ENCODE data around the gene RHOA. TPM values are rescaled to one million over a fixed set of nuclear protein-coding genes. Genes with fewer than 3 reads are reported as not detected.
A peak's percentile ranks its signal among the peaks of the same experiment; 100 is the strongest.

Gene RHOA
- total and polyA plus RNA-seq, 2 of the 4 experiments (the other 2 are of a cell fraction): 383 to 879 TPM

- TF ChIP-seq RFX5 (IDR thresholded peaks at IDR 0.05; ENCODE audit: low read depth, low read length): no peak
- TF ChIP-seq SMC3 (IDR thresholded peaks at IDR 0.05; ENCODE audit: low read depth, low read length): peak; percentile 61
- TF ChIP-seq RCOR1 (IDR thresholded peaks at IDR 0.05; ENCODE audit: insufficient replicate concordance, low read length): no peak
- TF ChIP-seq MAFK (IDR thresholded peaks at IDR 0.05; ENCODE audit: low read depth, low read length): no peak
Observed at GRCh38 chr3:49339941-49340800, 71.6 kb downstream of the RHOA start, which contains the start of gene USP4 (continued).

- no TSS peak for BruUV-seq (replicated peaks)
- CTCF ChIA-PET: interaction anchor here (0.6 to 1.6 kb wide), 3 partner anchors 13 to 104 kb away, joined by 4 to 6 read pairs (median 5); no protein-coding TSS in a partner anchor
- Histone ChIP-seq H3K18ac (ENCODE audit: low read depth, low read length) (peak overlapping the region; percentile 55), H4K8ac (ENCODE audit: low read depth in 2 of 2, low read length in 2 of 2) (peak overlapping the region; percentile 89 to 93), H3K4me1 (ENCODE audit: control insufficient read depth, insufficient read depth, low read length) (peaks cover 10% of the 10 kb centered on the region; the same call in 1 of the 2 replicates), H3K4ac (ENCODE audit: low read depth, low read length) (peak overlapping the region; percentile 88), H2AFZ (replicated peaks; ENCODE audit: low read length, poor library complexity) (peak overlapping the region; percentile 94), H2BK120ac (ENCODE audit: low read depth, low read length) (peak overlapping the region; percentile 76; the same call in 1 of the 2 replicates), H2BK5ac (ENCODE audit: low read depth, low read length, poor library complexity, severe bottlenecking) (peak overlapping the region; percentile 65), H3K23ac (ENCODE audit: low read depth, low read length) (peak overlapping the region; percentile 96), H3K27me3 (ENCODE audit: control insufficient read depth, insufficient read depth, low read length) (no peaks in the 10 kb centered on the region), H4K91ac (ENCODE audit: insufficient read depth, low read depth, low read length) (peak overlapping the region; percentile 79), H3K9ac (ENCODE audit: low read depth, low read length) (peak overlapping the region; percentile 96), H3K56ac (ENCODE audit: extremely low read depth, insufficient read depth, low read length) (peak overlapping the region; percentile 89), H2BK15ac (ENCODE audit: low read depth, low read length) (no peak overlapping the region; the same call in 2 of the 3 replicates), H3K4me3 (ENCODE audit: insufficient read depth, low read depth, low read length) (peak overlapping the region; percentile 87), H2AK9ac (replicated peaks; ENCODE audit: low read depth, low read length, poor library complexity) (peak overlapping the region; percentile 93), H3K4me2 (ENCODE audit: low read depth, low read length) (peak overlapping the region; percentile 100), H3K9me1 (ENCODE audit: insufficient read depth, low read length) (peaks cover 5% of the 10 kb centered on the region), H2AK5ac (ENCODE audit: low read depth, low read length) (peak overlapping the region; percentile 94), H4K20me1 (ENCODE audit: insufficient read depth, low read length) (no peaks in the 10 kb centered on the region; the same call in none of the 2 replicates), H2BK20ac (ENCODE audit: low read depth, low read length) (no peak overlapping the region), H3K79me1 (ENCODE audit: low read depth in 1 of 2, low read length in 2 of 2) (peaks cover 3 to 47% of the 10 kb centered on the region in 2 experiments; a peak in 3 of 4 replicates), H3K9me3 (ENCODE audit: control insufficient read depth, insufficient read depth, low read length) (no peaks in the 10 kb centered on the region), H3K36me3 (ENCODE audit: control insufficient read depth, insufficient read depth, low read length) (peaks cover 9% of the 10 kb centered on the region), H3K14ac (replicated peaks; ENCODE audit: low read depth, low read length) (peak overlapping the region; percentile 95), H3K27ac (ENCODE audit: insufficient read depth, low read length) (peak overlapping the region; percentile 93), H4K5ac (ENCODE audit: low read depth, low read length) (peak overlapping the region; percentile 84)
- 0% methylated on average over 7 of the region's 17 CpGs; no CpG with 5 or more reads in 1 of the 2 experiments for WGBS, 2 experiments (ENCODE audit: extremely low coverage in 2 of 2, insufficient read length in 1 of 2)
- intact Hi-C loops (cut with micrococcal nuclease) (no loop called here), dilution Hi-C loops (cut with HindIII; ENCODE audit: low sequenced_read_pairs, unreplicated experiment) (no loop called here), in situ Hi-C loops (cut with MboI; ENCODE audit: low sequenced_read_pairs) (no loop called here)
- no peak for DNase-seq
- ATAC-seq (ENCODE audit: low read depth): peak; percentile 35
- POLR2A ChIA-PET (ENCODE audit: unreplicated experiment): interaction anchor here (0.8 to 1.7 kb wide), 2 partner anchors 12 to 90 kb away, joined by 8 to 9 read pairs; partner anchors contain the start of gene NICN1
- TF ChIP-seq CHD1 (IDR thresholded peaks at IDR 0.05; ENCODE audit: low read depth, low read length): no peak
- TF ChIP-seq RAD21 (IDR thresholded peaks at IDR 0.05; ENCODE audit: low read length): no peak; the same call in 1 of the 2 replicates
- TF ChIP-seq, protein P1, sequence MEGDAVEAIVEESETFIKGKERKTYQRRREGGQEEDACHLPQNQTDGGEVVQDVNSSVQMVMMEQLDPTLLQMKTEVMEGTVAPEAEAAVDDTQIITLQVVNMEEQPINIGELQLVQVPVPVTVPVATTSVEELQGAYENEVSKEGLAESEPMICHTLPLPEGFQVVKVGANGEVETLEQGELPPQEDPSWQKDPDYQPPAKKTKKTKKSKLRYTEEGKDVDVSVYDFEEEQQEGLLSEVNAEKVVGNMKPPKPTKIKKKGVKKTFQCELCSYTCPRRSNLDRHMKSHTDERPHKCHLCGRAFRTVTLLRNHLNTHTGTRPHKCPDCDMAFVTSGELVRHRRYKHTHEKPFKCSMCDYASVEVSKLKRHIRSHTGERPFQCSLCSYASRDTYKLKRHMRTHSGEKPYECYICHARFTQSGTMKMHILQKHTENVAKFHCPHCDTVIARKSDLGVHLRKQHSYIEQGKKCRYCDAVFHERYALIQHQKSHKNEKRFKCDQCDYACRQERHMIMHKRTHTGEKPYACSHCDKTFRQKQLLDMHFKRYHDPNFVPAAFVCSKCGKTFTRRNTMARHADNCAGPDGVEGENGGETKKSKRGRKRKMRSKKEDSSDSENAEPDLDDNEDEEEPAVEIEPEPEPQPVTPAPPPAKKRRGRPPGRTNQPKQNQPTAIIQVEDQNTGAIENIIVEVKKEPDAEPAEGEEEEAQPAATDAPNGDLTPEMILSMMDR (conservative IDR thresholded peaks at IDR 0.05; ENCODE audit: low read depth, low read length): no peak
- TF ChIP-seq USF2 (IDR thresholded peaks at IDR 0.05; ENCODE audit: low read depth, low read length): no peak
- TF ChIP-seq MAZ (IDR thresholded peaks at IDR 0.05; ENCODE audit: borderline replicate concordance, low read depth, low read length): no peak
- no peak for TF ChIP-seq SMC3 (IDR thresholded peaks at IDR 0.05; ENCODE audit: low read depth, low read length)
- no peak for TF ChIP-seq RFX5 (IDR thresholded peaks at IDR 0.05; ENCODE audit: low read depth, low read length)
- TF ChIP-seq RCOR1 (IDR thresholded peaks at IDR 0.05; ENCODE audit: insufficient replicate concordance, low read length): no peak
Observed at GRCh38 chr3:49339581-49339940, 72.2 kb downstream of the RHOA start.

Measured in IMR-90 (cell line).